HG02885 (cell line): ENCODE results near the gene WDR82.

Experiments
- ATAC-seq: cut with Tn5 transposase; IDR thresholded peaks from one replicate; pipeline ENCODE4 v1.9.1; 2021; ENCODE audit warnings: mild to moderate bottlenecking; ENCODE audit not compliant: unreplicated experiment, poor library complexity

WDR82 gene

GRCh38 chr3:52240886-52241370, 37.5 kb downstream of the WDR82 start:
- ATAC-seq: no peak

- no peak for ATAC-seq
These were observed 38.2 kb downstream of the WDR82 start for GRCh38 chr3:52240059-52240885.

- peak; percentile 84 for ATAC-seq
These were observed 39.4 kb downstream of the WDR82 start, which contains the start of gene TWF2 for GRCh38 chr3:52238761-52239701. Gene TWF2, minus strand, starts transcription at chr3:52239158. Its CDS starts 142 bp downstream, at chr3:52239016.

- no peak for ATAC-seq
These were observed 40.2 kb downstream of the WDR82 start for GRCh38 chr3:52238193-52238760.

GRCh38 chr3:52237657-52238172, 40.7 kb downstream of the WDR82 start:
- ATAC-seq: no peak

GRCh38 chr3:52237006-52237656, 41.3 kb downstream of the WDR82 start:
- no peak for ATAC-seq

- no peak for ATAC-seq
These were observed 42.0 kb downstream of the WDR82 start for GRCh38 chr3:52236424-52236886.

GRCh38 chr3:52234516-52235447, 43.7 kb downstream of the WDR82 start:
- no peak for ATAC-seq

GRCh38 chr3:52233968-52234367, 44.5 kb downstream of the WDR82 start:
- no peak for ATAC-seq

- no peak for ATAC-seq
These were observed 45.3 kb downstream of the WDR82 start for GRCh38 chr3:52233108-52233591.

GRCh38 chr3:52232279-52233107, 46.0 kb downstream of the WDR82 start:
- ATAC-seq: no peak

- ATAC-seq: peak; percentile 55
These were observed 46.8 kb downstream of the WDR82 start for GRCh38 chr3:52231502-52232278.

- no peak for ATAC-seq
These were observed 47.5 kb downstream of the WDR82 start for GRCh38 chr3:52230889-52231499.

- no peak for ATAC-seq
These were observed 48.0 kb downstream of the WDR82 start for GRCh38 chr3:52230461-52230860.

GRCh38 chr3:52229656-52230055, 48.8 kb downstream of the WDR82 start:
- ATAC-seq: no peak

- no peak for ATAC-seq
These were observed 49.6 kb downstream of the WDR82 start for GRCh38 chr3:52228751-52229291.
